ENCODE results near the gene CLEC11A.
"Not testable (repeated sequence)": the region's sequence is repeated elsewhere in the genome, so short reads cannot be mapped to it uniquely, and the experiment has no call there.

The CLEC11A gene

DNA sequence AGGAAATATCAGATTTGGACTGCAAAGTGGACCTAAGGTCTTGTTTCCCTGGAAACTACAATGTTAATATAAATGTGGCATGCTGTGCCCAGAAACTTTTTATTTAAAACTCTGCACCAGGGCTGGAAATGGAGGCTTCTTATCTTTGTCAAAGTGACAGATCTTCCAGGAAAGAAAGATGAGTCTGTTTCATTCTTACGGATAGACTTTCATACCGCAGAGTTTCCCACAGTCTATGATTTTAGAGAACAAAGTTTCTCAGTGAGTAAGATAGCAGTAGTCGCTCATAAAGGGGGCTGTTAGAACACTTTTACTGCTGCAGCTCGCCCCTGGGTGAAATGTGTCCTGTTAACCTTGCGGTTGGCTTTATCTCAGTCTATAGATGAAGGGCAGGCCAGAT, 6.7 kb downstream of the CLEC11A start:
- no peaks in the 10 kb centered on the region for H3K4me1 ChIP-seq (ENCODE audit: control insufficient read depth, insufficient read depth, low read length)
- H3K27me3 ChIP-seq (ENCODE audit: control insufficient read depth, insufficient read depth, low read length): peaks cover 18% of the 10 kb centered on the region
- no peaks in the 10 kb centered on the region for H3K9me3 ChIP-seq (ENCODE audit: control insufficient read depth, low read length)
- no peak overlapping the region for H3K9ac ChIP-seq (ENCODE audit: low read length)
- H3K4me3 ChIP-seq (ENCODE audit: low read length): no peak overlapping the region
- no peaks in the 10 kb centered on the region for H3K36me3 ChIP-seq (ENCODE audit: control insufficient read depth, insufficient read depth, low read length)

GRCh38 chr19:50735869-50736268, 12.7 kb downstream of the CLEC11A start:
- Histone ChIP-seq H3K9me3 (ENCODE audit: control insufficient read depth, low read length) (no peaks in the 10 kb centered on the region), H3K4me3 (ENCODE audit: low read length) (no peak overlapping the region), H3K36me3 (ENCODE audit: control insufficient read depth, insufficient read depth, low read length) (no peaks in the 10 kb centered on the region), H3K4me1 (ENCODE audit: control insufficient read depth, insufficient read depth, low read length) (no peaks in the 10 kb centered on the region), H3K9ac (ENCODE audit: low read length) (no peak overlapping the region), H3K27me3 (ENCODE audit: control insufficient read depth, insufficient read depth, low read length) (peaks cover 7% of the 10 kb centered on the region)

DNA sequence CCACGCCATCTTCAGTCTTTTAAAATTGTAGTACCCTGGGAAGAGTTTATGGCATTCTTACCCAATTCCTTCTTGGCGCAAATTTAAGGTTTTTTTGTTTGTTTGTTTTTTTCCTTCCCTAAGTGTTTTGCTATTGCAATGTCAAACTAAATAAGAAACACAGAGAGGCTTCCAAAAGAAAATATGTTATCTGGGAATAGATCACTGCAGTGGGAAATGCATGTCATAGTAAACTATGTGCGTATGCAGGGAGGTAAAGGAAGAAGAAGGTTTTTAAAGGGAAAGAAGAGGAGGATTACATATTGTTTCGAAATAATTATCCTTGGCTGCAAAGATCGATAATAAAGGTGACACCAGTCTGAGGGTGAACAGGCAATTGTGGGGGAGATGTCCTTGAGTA, 13.2 kb downstream of the CLEC11A start:
- Histone ChIP-seq H3K27me3 (ENCODE audit: control insufficient read depth, insufficient read depth, low read length) (peaks cover 10% of the 10 kb centered on the region), H3K4me3 (ENCODE audit: low read length) (no peak overlapping the region), H3K36me3 (ENCODE audit: control insufficient read depth, insufficient read depth, low read length) (no peaks in the 10 kb centered on the region), H3K4me1 (ENCODE audit: control insufficient read depth, insufficient read depth, low read length) (no peaks in the 10 kb centered on the region), H3K9me3 (ENCODE audit: control insufficient read depth, low read length) (no peaks in the 10 kb centered on the region), H3K9ac (ENCODE audit: low read length) (no peak overlapping the region)

GRCh38 chr19:50739132-50739913, 16.2 kb downstream of the CLEC11A start:
- no peak overlapping the region for H3K9ac ChIP-seq (ENCODE audit: low read length)
- no peak overlapping the region for H3K4me3 ChIP-seq (ENCODE audit: low read length)
- H3K27me3 ChIP-seq (ENCODE audit: control insufficient read depth, insufficient read depth, low read length): peaks cover 17% of the 10 kb centered on the region
- no peaks in the 10 kb centered on the region for H3K36me3 ChIP-seq (ENCODE audit: control insufficient read depth, insufficient read depth, low read length)
- H3K9me3 ChIP-seq (ENCODE audit: control insufficient read depth, low read length): no peaks in the 10 kb centered on the region
- H3K4me1 ChIP-seq (ENCODE audit: control insufficient read depth, insufficient read depth, low read length): no peaks in the 10 kb centered on the region

- Histone ChIP-seq H3K9ac (ENCODE audit: low read length) (no peak overlapping the region), H3K27me3 (ENCODE audit: control insufficient read depth, insufficient read depth, low read length) (peaks cover 17% of the 10 kb centered on the region), H3K9me3 (ENCODE audit: control insufficient read depth, low read length) (no peaks in the 10 kb centered on the region), H3K4me3 (ENCODE audit: low read length) (no peak overlapping the region), H3K4me1 (ENCODE audit: control insufficient read depth, insufficient read depth, low read length) (no peaks in the 10 kb centered on the region), H3K36me3 (ENCODE audit: control insufficient read depth, insufficient read depth, low read length) (no peaks in the 10 kb centered on the region)
Measured at GRCh38 chr19:50739914-50740426, 16.8 kb downstream of the CLEC11A start.

GRCh38 chr19:50741179-50741933, 18.2 kb downstream of the CLEC11A start:
- no peaks in the 10 kb centered on the region for H3K9me3 ChIP-seq (ENCODE audit: control insufficient read depth, low read length)
- H3K9ac ChIP-seq (ENCODE audit: low read length): no peak overlapping the region
- peaks cover 17% of the 10 kb centered on the region for H3K27me3 ChIP-seq (ENCODE audit: control insufficient read depth, insufficient read depth, low read length)
- no peaks in the 10 kb centered on the region for H3K4me1 ChIP-seq (ENCODE audit: control insufficient read depth, insufficient read depth, low read length)
- no peak overlapping the region for H3K4me3 ChIP-seq (ENCODE audit: low read length)
- no peaks in the 10 kb centered on the region for H3K36me3 ChIP-seq (ENCODE audit: control insufficient read depth, insufficient read depth, low read length)

DNA sequence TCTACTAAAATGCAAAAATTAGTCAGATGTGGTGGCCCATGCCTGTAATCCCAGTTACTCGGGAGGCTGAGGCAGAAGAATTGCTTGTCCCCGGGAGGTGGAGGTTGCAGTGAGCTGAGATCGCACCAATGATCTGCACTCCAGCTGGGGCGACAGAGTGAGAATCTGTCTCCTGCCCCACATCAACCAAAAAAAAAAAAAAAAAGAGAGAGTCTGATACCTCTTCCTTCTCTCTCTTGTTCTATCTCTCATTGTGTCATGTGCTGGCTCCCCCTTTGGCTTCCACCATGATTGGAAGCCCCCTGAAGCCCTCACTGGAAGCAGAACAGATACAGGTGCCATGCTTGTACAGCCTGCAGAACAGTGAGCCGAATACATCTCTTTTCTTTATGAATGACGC, 20.4 kb downstream of the CLEC11A start:
- Histone ChIP-seq H3K4me1 (ENCODE audit: control insufficient read depth, insufficient read depth, low read length) (no peaks in the 10 kb centered on the region), H3K9me3 (ENCODE audit: control insufficient read depth, low read length) (no peaks in the 10 kb centered on the region), H3K27me3 (ENCODE audit: control insufficient read depth, insufficient read depth, low read length) (peaks cover 17% of the 10 kb centered on the region), H3K9ac (ENCODE audit: low read length) (no peak overlapping the region), H3K36me3 (ENCODE audit: control insufficient read depth, insufficient read depth, low read length) (no peaks in the 10 kb centered on the region), H3K4me3 (ENCODE audit: low read length) (no peak overlapping the region)

- no peak overlapping the region for H3K4me3 ChIP-seq (ENCODE audit: low read length)
- H3K9ac ChIP-seq (ENCODE audit: low read length): no peak overlapping the region
- H3K36me3 ChIP-seq (ENCODE audit: control insufficient read depth, insufficient read depth, low read length): no peaks in the 10 kb centered on the region
- peaks cover 13% of the 10 kb centered on the region for H3K27me3 ChIP-seq (ENCODE audit: control insufficient read depth, insufficient read depth, low read length)
- no peaks in the 10 kb centered on the region for H3K4me1 ChIP-seq (ENCODE audit: control insufficient read depth, insufficient read depth, low read length)
- H3K9me3 ChIP-seq (ENCODE audit: control insufficient read depth, low read length): no peaks in the 10 kb centered on the region
Measured at GRCh38 chr19:50745221-50745620, 22.1 kb downstream of the CLEC11A start.

- H3K4me3 ChIP-seq (ENCODE audit: low read length); H3K27me3 ChIP-seq (ENCODE audit: control insufficient read depth, insufficient read depth, low read length); H3K9ac ChIP-seq (ENCODE audit: low read length); H3K9me3 ChIP-seq (ENCODE audit: control insufficient read depth, low read length); H3K4me1 ChIP-seq (ENCODE audit: control insufficient read depth, insufficient read depth, low read length); H3K36me3 ChIP-seq (ENCODE audit: control insufficient read depth, insufficient read depth, low read length): not testable (repeated sequence)
Measured at GRCh38 chr19:50747141-50747540, 24.0 kb downstream of the CLEC11A start.

GRCh38 chr19:50749490-50749889, 26.3 kb downstream of the CLEC11A start:
- Histone ChIP-seq H3K36me3 (ENCODE audit: control insufficient read depth, insufficient read depth, low read length) (no peaks in the 10 kb centered on the region), H3K9ac (ENCODE audit: low read length) (no peak overlapping the region), H3K27me3 (ENCODE audit: control insufficient read depth, insufficient read depth, low read length) (no peaks in the 10 kb centered on the region), H3K4me3 (ENCODE audit: low read length) (no peak overlapping the region), H3K4me1 (ENCODE audit: control insufficient read depth, insufficient read depth, low read length) (no peaks in the 10 kb centered on the region), H3K9me3 (ENCODE audit: control insufficient read depth, low read length) (no peaks in the 10 kb centered on the region)

DNA sequence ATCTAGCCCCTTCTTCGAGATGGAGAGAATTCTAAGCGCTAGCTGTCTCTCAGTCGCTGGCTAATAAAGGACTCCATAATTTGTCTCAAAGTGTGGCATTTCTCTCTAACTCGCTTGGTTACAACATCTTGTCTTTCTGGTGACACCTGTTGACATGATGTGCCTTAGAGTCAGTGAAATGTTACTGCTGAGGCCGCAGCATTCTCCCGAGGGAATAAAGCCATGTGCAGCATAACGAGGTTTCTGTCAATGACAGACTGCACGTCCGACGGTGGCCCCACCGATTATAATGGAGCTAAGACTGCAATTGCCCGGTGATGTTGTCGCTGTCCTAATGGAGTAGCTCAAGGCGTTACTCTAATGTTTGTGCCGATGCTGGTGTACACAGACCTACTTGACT, 26.8 kb downstream of the CLEC11A start:
- Histone ChIP-seq H3K27me3 (ENCODE audit: control insufficient read depth, insufficient read depth, low read length) (no peaks in the 10 kb centered on the region), H3K4me3 (ENCODE audit: low read length) (no peak overlapping the region), H3K36me3 (ENCODE audit: control insufficient read depth, insufficient read depth, low read length) (no peaks in the 10 kb centered on the region), H3K9me3 (ENCODE audit: control insufficient read depth, low read length) (no peaks in the 10 kb centered on the region), H3K4me1 (ENCODE audit: control insufficient read depth, insufficient read depth, low read length) (no peaks in the 10 kb centered on the region), H3K9ac (ENCODE audit: low read length) (no peak overlapping the region)

DNA sequence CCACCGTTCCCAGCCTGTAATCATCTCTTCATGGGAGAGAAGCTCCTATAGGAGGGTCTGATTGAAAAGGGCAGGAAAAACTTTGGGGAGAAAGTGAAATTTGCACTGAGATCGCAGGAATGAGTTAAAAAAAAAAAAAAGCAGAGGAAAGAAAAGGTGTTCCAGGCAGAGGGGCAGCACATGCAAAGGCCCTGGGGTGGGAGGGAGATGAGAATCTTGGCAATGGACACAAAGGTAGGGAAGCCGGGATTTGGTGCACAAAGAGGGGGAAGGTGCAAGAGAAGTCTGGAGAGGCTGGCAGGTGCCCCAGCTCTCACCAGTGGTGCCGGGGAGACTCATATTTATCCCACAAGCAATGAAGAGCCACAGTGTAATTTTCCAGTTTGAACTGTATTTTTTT, 30.7 kb downstream of the CLEC11A start:
- Histone ChIP-seq H3K9ac (ENCODE audit: low read length) (no peak overlapping the region), H3K4me1 (ENCODE audit: control insufficient read depth, insufficient read depth, low read length) (no peaks in the 10 kb centered on the region), H3K27me3 (ENCODE audit: control insufficient read depth, insufficient read depth, low read length) (no peaks in the 10 kb centered on the region), H3K9me3 (ENCODE audit: control insufficient read depth, low read length) (no peaks in the 10 kb centered on the region), H3K4me3 (ENCODE audit: low read length) (no peak overlapping the region), H3K36me3 (ENCODE audit: control insufficient read depth, insufficient read depth, low read length) (no peaks in the 10 kb centered on the region)

Data from mucosa of stomach (tissue), 1 donor.